ENCODE measurements around the gene MRPL10.

MRPL10 gene

GRCh38 chr17:47831003-47831933, at the start of gene MRPL10, which contains the start of gene LRRC46:
Gene MRPL10, minus strand, starts transcription at chr17:47831541. Its CDS starts 30 bp downstream, at chr17:47831511.
Gene LRRC46, plus strand, starts transcription at chr17:47831670. Its CDS starts 320 bp downstream, at chr17:47831990.
- DNase-seq (ENCODE audit: low read depth), result peak; percentile 69
- peak within 1 kb of the TSS; percentile 72 for H3K4me3 ChIP-seq (ENCODE audit: low read depth, low read length)

- no peak for DNase-seq (ENCODE audit: low read depth)
- H3K4me3 ChIP-seq (ENCODE audit: low read depth, low read length), result no peak overlapping the region
Observed at GRCh38 chr17:47879776-47880454, 48.6 kb upstream of the MRPL10 start.

GRCh38 chr17:47879028-47879585, 47.8 kb upstream of the MRPL10 start:
- no peak overlapping the region for H3K4me3 ChIP-seq (ENCODE audit: low read depth, low read length)
- DNase-seq (ENCODE audit: low read depth), result peak; percentile 44

- no peak overlapping the region for H3K4me3 ChIP-seq (ENCODE audit: low read depth, low read length)
- no peak for DNase-seq (ENCODE audit: low read depth)
Observed at GRCh38 chr17:47878203-47879027, 47.1 kb upstream of the MRPL10 start.

- no peak for DNase-seq (ENCODE audit: low read depth)
- H3K4me3 ChIP-seq (ENCODE audit: low read depth, low read length), result no peak overlapping the region
Observed at GRCh38 chr17:47877368-47878034, 46.2 kb upstream of the MRPL10 start.

- no peak for DNase-seq (ENCODE audit: low read depth)
- H3K4me3 ChIP-seq (ENCODE audit: low read depth, low read length), result no peak overlapping the region
Observed at GRCh38 chr17:47875011-47875985, 44.0 kb upstream of the MRPL10 start.

- DNase-seq (ENCODE audit: low read depth), result no peak
- H3K4me3 ChIP-seq (ENCODE audit: low read depth, low read length), result no peak overlapping the region
Observed at GRCh38 chr17:47873200-47874090, 42.1 kb upstream of the MRPL10 start.

GRCh38 chr17:47872651-47873161, 41.4 kb upstream of the MRPL10 start:
- DNase-seq (ENCODE audit: low read depth), result no peak
- H3K4me3 ChIP-seq (ENCODE audit: low read depth, low read length), result no peak overlapping the region

GRCh38 chr17:47872019-47872650, 40.8 kb upstream of the MRPL10 start:
- no peak overlapping the region for H3K4me3 ChIP-seq (ENCODE audit: low read depth, low read length)
- no peak for DNase-seq (ENCODE audit: low read depth)

- H3K4me3 ChIP-seq (ENCODE audit: low read depth, low read length), result no peak overlapping the region
- no peak for DNase-seq (ENCODE audit: low read depth)
Observed at GRCh38 chr17:47871048-47871447, 39.7 kb upstream of the MRPL10 start.

GRCh38 chr17:47870056-47870455, 38.7 kb upstream of the MRPL10 start:
- no peak for DNase-seq (ENCODE audit: low read depth)
- H3K4me3 ChIP-seq (ENCODE audit: low read depth, low read length), result no peak overlapping the region

- DNase-seq (ENCODE audit: low read depth), result no peak
- H3K4me3 ChIP-seq (ENCODE audit: low read depth, low read length), result no peak overlapping the region
Observed at GRCh38 chr17:47869114-47869513, 37.8 kb upstream of the MRPL10 start.

- DNase-seq (ENCODE audit: low read depth), result no peak
- H3K4me3 ChIP-seq (ENCODE audit: low read depth, low read length), result no peak overlapping the region
Observed at GRCh38 chr17:47867813-47868533, 36.6 kb upstream of the MRPL10 start.

GRCh38 chr17:47866941-47867340, 35.6 kb upstream of the MRPL10 start:
- no peak for DNase-seq (ENCODE audit: low read depth)
- no peak overlapping the region for H3K4me3 ChIP-seq (ENCODE audit: low read depth, low read length)

GRCh38 chr17:47864791-47865216, 33.5 kb upstream of the MRPL10 start:
- H3K4me3 ChIP-seq (ENCODE audit: low read depth, low read length), result no peak overlapping the region
- DNase-seq (ENCODE audit: low read depth), result no peak

Measured in skeletal muscle cell (primary cell).